Umbilical cord (tissue), 2 donors: Measurements from ENCODE around the gene GARNL3. TPM values are rescaled to one million over a fixed set of nuclear protein-coding genes. Genes with fewer than 3 reads are reported as not detected.

Source experiments
- DNase-seq: peaks from one replicate; pipeline ENCODE4 v3.0.0-alpha.2; 2015; ENCODE audit warnings: low spot score
- total RNA-seq: library from RNA; depleted of rRNA; stranded (reverse); fragments of >200 nt; gene quantifications from one replicate; pipeline ENCODE4 v1.2.3, GENCODE V29; 2014; ENCODE audit warnings: low replicate concordance; ENCODE audit not compliant: insufficient read depth

GARNL3 gene
- total RNA-seq, 1 donor from 2014 or later, result 34.4 TPM

- no peak for DNase-seq
These were observed 138.0 kb downstream of the GARNL3 start for GRCh38 chr9:127402401-127403090.

GRCh38 chr9:127403507-127404192, 139.1 kb downstream of the GARNL3 start:
- no peak for DNase-seq

- DNase-seq, result no peak
These were observed 140.1 kb downstream of the GARNL3 start for GRCh38 chr9:127404631-127405030.

GRCh38 chr9:127405344-127406125, 141.0 kb downstream of the GARNL3 start:
- DNase-seq, result no peak

- no peak for DNase-seq
These were observed 142.4 kb downstream of the GARNL3 start for GRCh38 chr9:127406799-127407491.

- DNase-seq, result no peak
These were observed 142.9 kb downstream of the GARNL3 start for GRCh38 chr9:127407492-127407843.

- no peak for DNase-seq
These were observed 146.5 kb downstream of the GARNL3 start for GRCh38 chr9:127411122-127411521.

- DNase-seq, result no peak
These were observed 150.6 kb downstream of the GARNL3 start for GRCh38 chr9:127415141-127415540.

- peak; percentile 28 for DNase-seq
These were observed 151.1 kb downstream of the GARNL3 start for GRCh38 chr9:127415657-127416056.

- DNase-seq, result no peak
These were observed 152.8 kb downstream of the GARNL3 start for GRCh38 chr9:127417131-127418036.

GRCh38 chr9:127418037-127418471, 153.5 kb downstream of the GARNL3 start:
- DNase-seq, result no peak

- DNase-seq, result no peak
These were observed 154.8 kb downstream of the GARNL3 start for GRCh38 chr9:127419348-127419747.

- DNase-seq, result no peak
These were observed 156.5 kb downstream of the GARNL3 start for GRCh38 chr9:127421057-127421456.

- no peak for DNase-seq
These were observed 157.7 kb downstream of the GARNL3 start for GRCh38 chr9:127422133-127422782.

GRCh38 chr9:127422787-127423186, 158.2 kb downstream of the GARNL3 start:
- no peak for DNase-seq

GRCh38 chr9:127423476-127423933, 158.9 kb downstream of the GARNL3 start:
- no peak for DNase-seq

- peak; percentile 96 for DNase-seq
These were observed 159.5 kb downstream of the GARNL3 start, which contains the start of gene ZNF79 for GRCh38 chr9:127423934-127424675. TSS of gene ZNF79 (plus strand) at chr9:127424382. CDS start at chr9:127424788, 406 bp downstream.

- no peak for DNase-seq
These were observed 160.1 kb downstream of the GARNL3 start for GRCh38 chr9:127424676-127424999.

- no peak for DNase-seq
These were observed 162.2 kb downstream of the GARNL3 start for GRCh38 chr9:127426756-127427155.
